CD4-positive, CD25-positive, alpha-beta regulatory T cell (primary cell): Measurements from ENCODE around the gene ANAPC5. TPM values are rescaled to one million over a fixed set of nuclear protein-coding genes. Genes with fewer than 3 reads are reported as not detected.

Experiments used
- polyA plus RNA-seq, 4 donors: library from polyadenylated mRNA; unstranded; fragments of 300-500 nt; fragmentation: Illumina TruSeq; gene quantifications; one replicate each; pipeline ENCODE4 v1.2.3, GENCODE V29; 2021
- total RNA-seq: library from RNA; stranded (reverse); gene quantifications from one replicate; pipeline ENCODE4 v1.2.3, GENCODE V29; 2022

ANAPC5 gene
- total and polyA plus RNA-seq, 5 donors from 2014 or later, result 113 to 141 (median 138) TPM

Other genes with a start within 250 kb of the ANAPC5 start
- 23.5 TPM for gene P2RX7, start 219.5 kb downstream of the ANAPC5 start, total RNA-seq
- 1 to 10 TPM; 3.4 to 7.5 (median 5.7) TPM for gene P2RX7, start 219.5 kb downstream of the ANAPC5 start, polyA plus RNA-seq
- gene P2RX4, start 142.3 kb downstream of the ANAPC5 start, total RNA-seq, result 38.1 TPM
- gene P2RX4, start 142.3 kb downstream of the ANAPC5 start, polyA plus RNA-seq, result 10 to 100 TPM; 27.8 to 33.7 (median 28.4) TPM
- gene CAMKK2, start 55.7 kb downstream of the ANAPC5 start, total RNA-seq, result 11.7 TPM
- gene CAMKK2, start 55.7 kb downstream of the ANAPC5 start, polyA plus RNA-seq, result 10 to 100 TPM in 3 of 4 donors, 1 to 10 TPM in 1; 9.6 to 15.2 (median 13.4) TPM
- gene RNF34, start 47.7 kb upstream of the ANAPC5 start, total RNA-seq, result 59.1 TPM
- gene RNF34, start 47.7 kb upstream of the ANAPC5 start, polyA plus RNA-seq, result 10 to 100 TPM; 68.5 to 84.9 (median 76.8) TPM
- 128 TPM for gene KDM2B, start 228.6 kb upstream of the ANAPC5 start, total RNA-seq
- 10 to 100 TPM in 3 of 4 donors, 1 to 10 TPM in 1; 9.4 to 12.2 (median 11.0) TPM for gene KDM2B, start 228.6 kb upstream of the ANAPC5 start, polyA plus RNA-seq